Putamen (tissue), 1 donor: ENCODE data around the gene LEKR1.

Experiments
- DNase-seq: peaks from one replicate; pipeline ENCODE4 v3.0.0-alpha.2; 2016; ENCODE audit warnings: low spot score

The LEKR1 gene

GRCh38 chr3:157063469-157063868 lies 237.3 kb downstream of the LEKR1 start:
- no peak for DNase-seq

DNA sequence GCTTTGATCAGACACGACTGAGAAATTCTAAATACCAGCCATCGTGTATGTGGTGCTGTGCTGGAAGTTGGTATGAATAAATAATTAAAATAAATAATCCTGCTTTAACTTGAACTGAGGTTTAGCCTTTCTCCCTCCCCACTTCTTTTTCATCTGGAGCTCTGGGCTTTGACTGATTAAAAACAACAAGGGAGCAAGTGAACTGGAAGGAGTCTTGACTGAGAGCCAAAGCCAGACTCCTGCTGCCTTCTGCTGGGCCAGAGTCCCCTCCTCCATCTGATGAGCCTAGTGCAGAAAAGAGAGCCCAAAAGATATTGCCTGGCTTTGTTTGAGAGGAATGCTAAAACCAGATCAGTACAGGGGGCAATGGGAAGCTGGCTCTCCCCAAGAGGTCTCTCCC lies 237.8 kb downstream of the LEKR1 start:
- no peak for DNase-seq

DNA sequence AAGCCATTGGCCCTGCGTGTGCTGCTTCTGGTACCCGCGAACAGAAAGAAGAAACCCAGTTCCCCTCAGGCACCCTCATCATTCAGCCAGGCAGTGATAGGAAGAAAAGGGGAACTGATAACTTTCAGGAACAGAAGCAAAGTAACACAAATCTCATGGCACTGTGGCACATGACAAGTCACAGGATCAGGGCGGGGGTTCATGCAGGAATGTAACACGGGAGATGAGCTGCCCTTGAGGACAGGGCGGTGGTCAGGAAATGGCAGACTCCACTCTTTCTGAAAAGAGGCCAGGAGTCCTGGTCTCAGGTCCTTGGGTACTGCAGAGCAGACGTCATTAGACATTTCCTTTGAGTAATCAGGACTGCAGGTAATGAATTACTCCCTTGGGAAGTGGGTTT lies 238.2 kb downstream of the LEKR1 start:
- no peak for DNase-seq

DNA sequence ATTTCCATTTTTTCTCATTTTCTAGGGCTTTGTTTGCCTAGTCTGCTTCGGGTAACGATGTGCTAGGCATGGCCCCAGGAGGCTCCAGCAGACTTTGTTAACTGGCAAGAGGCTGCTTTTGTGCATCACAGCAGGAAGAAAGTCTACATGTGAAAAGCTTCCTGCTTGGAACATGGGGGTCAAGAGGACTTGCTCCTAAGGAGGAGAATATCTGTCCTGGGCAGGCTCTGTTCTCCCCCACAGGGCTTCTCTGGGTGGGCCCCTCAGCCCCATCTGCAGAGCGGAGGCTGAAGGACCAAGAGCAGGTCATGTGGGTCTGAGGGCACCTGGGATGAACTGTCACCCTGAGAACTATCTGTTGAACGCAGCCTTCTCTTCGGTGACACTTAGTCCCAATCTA lies 239.0 kb downstream of the LEKR1 start:
- DNase-seq, result no peak

DNA sequence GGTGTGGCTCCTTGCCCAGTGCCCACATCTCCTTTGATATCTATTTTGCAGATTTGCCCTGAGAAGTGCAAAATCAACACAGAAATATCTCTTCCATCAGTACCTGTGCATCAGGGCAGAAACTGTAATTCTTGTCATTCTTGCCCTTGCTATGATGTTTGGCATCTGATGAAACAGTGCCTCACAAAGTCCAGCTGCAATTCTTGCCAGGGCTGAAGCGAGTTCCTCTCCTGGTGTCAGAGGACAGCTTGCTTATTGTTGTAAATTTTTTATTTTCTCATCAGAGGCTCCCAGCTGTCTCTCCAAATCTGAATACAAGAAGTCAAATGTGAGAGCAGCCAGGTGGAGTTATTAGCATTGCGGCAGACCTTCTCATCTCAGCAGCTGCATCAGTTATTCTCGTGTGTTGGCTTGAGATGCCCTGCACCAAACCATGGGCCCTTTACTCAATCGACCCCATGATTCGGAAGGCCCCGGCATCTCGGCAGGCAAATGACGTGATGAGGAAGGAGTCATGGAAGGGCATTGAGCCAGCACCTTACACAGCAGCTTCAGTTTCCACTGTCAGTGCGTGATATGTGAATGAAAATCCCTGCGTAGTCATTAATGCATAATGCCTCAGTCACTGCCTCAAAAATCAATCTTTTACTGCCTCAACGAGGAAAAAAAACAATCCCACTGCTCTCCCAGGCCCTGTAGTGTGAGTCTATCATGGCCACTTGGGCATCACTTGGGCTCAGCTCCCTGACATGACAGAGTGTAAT lies 240.4 kb downstream of the LEKR1 start:
- peak; percentile 58 for DNase-seq

- no peak for DNase-seq
Measured at GRCh38 chr3:157067114-157067513, 241.0 kb downstream of the LEKR1 start.

GRCh38 chr3:157069406-157069805 lies 243.3 kb downstream of the LEKR1 start:
- no peak for DNase-seq

- no peak for DNase-seq
Measured at GRCh38 chr3:157069846-157070677, 243.9 kb downstream of the LEKR1 start.

- DNase-seq, result no peak
Measured at GRCh38 chr3:157070678-157070999, 244.5 kb downstream of the LEKR1 start.

DNA sequence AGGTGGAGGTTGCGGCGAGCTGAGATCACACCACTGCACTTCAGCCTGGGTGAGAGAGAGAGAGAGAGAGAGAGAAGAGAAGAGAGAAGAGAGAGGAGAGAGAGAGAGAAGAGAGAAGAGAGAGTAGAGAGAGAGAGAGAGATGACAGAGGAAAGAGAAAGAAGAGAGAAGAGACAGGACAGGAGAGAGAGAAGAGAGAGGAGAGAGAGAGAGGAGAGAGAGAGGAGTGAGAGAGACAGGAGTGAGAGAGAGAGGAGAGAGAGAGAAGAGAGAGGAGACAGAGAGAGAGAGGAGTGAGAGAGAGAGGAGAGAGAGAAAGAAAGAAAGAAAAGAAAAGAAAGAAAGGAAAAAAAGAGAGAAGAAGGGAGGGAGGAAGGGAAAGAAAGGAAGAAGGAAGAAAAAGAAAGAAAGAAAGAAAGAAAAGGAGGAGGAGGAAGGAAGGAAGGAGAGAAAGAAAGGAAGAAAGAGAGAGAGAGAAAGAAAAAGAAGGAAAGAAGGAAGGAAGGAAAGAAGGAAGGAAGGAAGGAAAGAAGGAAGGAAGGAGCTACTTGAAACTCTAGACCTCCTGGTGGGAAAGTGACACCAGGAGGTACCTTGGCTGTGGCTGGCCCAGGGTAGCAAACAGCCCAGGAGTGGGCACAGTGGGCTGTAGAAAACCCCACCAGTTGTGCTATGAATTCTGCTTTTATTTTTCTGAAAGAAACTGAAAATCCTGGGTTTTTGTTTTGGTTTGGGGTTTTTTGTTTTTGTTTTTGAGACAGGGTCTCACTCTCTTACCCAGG lies 245.8 kb downstream of the LEKR1 start:
- no peak for DNase-seq

DNA sequence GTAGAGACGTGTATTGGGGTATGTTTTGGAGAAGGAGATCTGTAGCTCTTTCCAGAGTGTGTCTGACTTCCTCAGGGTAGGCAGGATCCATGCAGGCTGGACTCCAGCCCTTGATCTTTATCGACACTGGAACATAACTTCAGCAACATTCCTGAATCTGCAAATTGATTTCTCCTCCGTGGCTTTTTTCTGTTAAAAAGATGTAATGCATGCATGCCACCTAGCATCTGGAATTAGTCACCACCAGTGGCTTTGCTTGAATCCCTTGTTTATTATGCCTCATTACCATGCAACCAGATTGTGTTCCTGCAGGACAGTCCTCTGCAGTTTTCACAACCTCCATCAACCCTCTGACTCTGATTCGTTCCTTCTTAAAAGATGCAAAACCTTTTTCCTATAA lies 247.7 kb downstream of the LEKR1 start:
- DNase-seq, result no peak

GRCh38 chr3:157074490-157074889 lies 248.3 kb downstream of the LEKR1 start:
- DNase-seq, result no peak

GRCh38 chr3:157074981-157075380 lies 248.8 kb downstream of the LEKR1 start:
- DNase-seq, result no peak

DNA sequence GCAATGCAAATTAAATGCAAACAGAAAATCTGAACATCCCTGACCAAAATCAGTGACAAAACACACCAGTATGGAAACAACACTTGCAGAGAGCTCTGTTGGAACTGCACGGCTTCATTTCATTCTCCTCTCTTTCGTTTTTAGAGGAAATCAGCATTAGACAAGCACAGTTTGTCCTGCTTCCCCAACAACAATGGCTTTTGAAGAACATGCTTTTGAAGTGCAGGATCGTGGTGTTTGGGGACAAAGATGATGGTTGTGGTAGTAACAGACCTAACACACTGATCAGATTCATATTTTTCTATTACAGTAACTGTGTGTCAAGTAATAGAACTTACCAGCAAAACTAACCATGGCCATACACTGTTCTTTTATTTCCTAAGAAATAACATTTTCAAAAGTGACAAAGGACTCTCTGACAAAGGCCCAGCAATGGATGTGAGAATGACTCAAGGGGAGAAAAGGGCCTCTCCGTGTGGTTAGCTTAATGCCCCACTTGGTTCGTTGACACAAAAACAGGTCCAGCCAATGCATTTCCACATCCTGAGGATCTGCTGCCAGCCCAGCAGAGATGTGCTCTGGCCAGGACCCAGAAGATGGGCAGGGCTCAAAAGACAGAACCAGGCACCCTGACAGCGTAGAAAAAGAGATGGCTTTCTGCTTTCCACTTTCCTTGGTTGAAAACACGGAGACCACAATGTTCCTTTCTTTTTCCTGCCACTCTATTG lies 249.7 kb downstream of the LEKR1 start:
- DNase-seq, result no peak

DNA sequence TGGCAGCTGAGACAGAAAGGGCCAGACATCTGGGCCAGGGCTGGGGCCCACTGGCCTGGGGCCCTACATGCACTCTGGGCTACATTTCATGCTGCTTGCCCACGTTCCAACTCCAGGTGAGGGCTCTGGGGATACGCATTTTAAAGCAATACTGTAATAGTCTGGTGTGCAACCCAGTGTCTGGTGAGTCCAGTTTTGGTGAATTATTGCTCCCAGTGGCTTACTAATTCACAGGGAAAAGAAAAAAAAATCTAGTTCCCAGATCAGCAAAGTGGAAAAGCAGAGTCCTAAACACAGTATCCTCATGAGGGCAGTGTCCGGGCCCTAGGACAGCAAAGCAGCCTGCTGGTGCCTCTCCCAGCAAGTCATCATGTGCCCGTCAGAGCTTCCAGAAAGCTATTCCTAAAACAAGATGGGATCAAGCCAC lies 251.4 kb downstream of the LEKR1 start:
- DNase-seq, result no peak

GRCh38 chr3:157078131-157078810 lies 252.1 kb downstream of the LEKR1 start:
- DNase-seq, result no peak

DNA sequence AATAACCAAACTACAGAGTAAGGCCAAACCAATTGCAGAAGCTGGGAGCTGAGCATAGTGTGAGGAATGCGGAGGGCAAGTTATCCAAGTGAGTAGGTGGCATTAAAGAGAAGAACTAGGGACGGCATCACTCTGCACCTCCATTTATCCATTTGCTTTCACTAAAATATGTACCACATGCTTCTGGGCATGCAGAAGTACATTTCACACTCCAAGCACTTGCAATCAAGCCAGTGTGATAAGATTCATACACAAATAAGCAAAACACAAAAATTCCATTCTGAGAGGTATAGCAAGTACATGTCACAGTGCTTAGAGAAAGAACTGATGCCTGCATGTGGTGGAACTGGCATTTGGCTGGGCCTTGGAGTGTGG lies 252.6 kb downstream of the LEKR1 start:
- DNase-seq, result no peak

DNA sequence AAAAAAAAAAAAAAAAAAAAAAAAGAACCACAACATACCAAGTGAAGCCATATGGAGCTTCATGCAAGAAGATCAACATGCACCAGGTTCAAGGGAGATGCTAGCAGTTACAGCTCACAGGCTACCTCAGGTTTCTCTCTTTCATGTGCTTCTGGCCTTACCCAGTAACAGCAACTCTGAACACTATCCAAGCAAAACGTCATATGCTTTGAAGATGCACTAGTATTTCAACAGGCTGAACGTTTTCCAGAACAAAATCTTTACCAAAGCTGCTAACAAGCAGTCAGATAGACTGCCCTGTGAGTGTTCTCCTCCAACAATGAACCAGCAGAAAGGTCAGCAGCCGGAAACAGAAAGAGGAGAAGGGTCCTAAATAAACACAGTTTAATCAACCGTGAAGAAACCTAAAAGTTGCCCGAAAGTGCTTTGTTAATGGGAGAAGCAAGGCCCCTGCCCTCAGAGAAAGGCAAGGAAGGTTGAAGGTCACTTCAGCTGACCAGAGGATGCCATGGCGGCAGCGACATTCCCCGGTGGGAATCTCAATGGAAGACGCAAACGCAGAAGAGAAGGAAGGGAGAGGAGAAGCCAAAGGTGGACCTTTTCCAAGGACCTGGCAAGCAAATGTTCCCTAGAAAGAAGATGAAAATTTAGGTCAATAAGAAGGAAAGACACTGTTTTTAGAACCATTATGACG lies 253.7 kb downstream of the LEKR1 start:
- no peak for DNase-seq

DNA sequence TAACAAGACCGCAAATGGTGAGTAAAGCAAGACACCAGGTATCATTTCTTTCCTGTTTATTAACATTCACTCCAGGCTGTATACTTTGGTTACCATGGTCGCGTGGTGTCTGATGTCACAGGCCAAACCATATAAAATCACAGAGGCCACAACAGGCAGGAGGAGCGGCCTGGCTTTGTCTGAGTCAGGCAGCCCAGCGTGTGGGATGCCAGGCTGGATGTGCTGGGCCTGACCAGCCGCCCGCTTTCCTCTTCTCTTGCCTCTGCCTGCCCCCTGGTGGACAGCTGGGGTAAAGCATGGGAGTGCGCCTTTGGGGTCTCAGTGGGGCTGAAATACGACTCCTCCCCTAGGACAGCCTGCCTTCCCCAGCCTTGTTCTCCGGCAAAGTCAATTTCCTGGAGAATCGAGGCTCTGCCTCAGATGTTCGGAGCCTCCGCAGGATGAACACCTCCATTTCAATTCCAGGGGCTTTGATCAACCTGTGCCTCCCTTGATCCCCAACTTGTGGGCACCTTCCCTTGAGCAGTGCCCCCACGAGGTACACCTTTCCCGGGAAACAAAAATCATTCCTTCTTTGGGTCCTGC lies 255.6 kb downstream of the LEKR1 start:
- peak; percentile 89 for DNase-seq

DNA sequence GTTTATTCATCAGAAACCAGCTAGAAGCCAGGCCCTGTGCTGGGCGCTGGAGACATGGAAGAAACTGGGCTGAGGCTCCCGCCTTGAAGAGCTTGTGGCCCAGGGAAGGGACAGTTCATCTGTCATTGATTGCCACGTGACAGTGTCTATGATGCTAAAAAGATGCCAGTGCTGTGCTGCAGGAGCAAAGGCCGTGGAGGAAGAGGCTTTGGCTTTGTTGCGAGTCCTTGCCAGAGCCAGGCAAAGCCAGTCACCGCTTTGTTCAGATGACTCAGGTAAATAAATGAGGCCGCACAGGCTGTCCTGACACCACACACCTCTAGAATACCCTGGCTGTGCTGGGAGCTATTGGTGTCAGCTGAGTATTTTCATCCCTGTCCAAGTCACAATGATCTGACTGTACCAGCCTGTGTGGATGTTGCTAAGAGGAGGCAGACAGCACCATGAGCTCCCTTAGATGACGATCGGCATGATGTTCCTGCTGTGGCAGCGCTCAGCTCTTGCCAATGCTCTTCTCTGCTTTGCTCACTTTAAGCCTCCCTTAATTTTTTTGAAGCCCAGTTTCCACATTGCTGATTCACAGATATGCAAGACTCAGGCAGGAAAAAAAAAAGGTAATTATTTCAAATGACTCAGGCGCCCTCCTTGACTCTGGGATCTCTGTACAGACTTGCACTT lies 256.3 kb downstream of the LEKR1 start:
- DNase-seq, result peak; percentile 60
